ENCODE results near the gene ANKS6. TPM values are rescaled to one million over a fixed set of nuclear protein-coding genes. Genes with fewer than 3 reads are reported as not detected.

ANKS6 gene
- total RNA-seq, 3 donors from 2014 or later (not counting 1 experiment from before 2014, with no cell fraction given): 8.1 to 12.6 (median 10.5) TPM

DNA sequence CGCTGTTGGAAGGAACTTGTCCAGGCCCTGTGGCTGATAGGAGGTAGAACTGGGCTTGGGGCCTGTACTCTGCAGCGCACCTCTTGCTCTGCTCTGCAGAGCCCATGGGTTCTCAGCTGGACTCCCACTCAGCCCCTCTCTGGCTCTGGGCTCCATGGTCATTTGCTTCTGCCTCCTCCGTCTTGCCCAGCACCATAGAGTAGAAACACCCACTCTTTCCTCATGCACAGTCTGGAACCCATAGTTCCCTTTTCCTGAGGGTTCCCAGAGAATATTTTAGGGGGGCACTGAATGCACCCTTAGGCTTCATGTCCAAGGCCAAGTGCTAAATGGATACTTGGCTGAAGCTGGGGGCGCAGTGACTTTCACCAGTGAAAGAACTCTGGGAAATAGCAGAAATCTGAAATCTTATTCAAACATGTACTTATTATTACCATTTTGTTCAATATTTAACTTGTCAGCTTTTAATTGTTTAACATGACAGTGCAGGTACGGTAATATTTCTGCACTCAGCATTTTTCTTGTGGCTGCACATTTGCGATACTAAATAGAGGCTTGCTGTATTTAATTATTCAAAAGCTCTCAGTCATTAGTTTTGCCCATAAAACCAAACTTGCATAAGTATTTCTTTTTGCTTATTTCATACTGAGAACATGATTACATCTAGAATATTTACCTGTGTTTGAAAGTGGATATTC is 42.7 kb upstream of the ANKS6 start:
- H3K27me3 Mint-ChIP-seq (ENCODE audit: low read depth in 2 of 2): no peaks in the 10 kb centered on the region
- ATAC-seq (no peak), DNase-seq (no peak)
- H3K4me1 Mint-ChIP-seq: no peaks in the 10 kb centered on the region
- H3K36me3 Mint-ChIP-seq: peaks cover 8% of the 10 kb centered on the region
- intact Hi-C loops (cut with micrococcal nuclease): no loop called here
- no peaks in the 10 kb centered on the region for H3K4me1 ChIP-seq (ENCODE audit: control insufficient read depth, insufficient read depth, low read length)
- no peaks in the 10 kb centered on the region for H3K9me3 ChIP-seq (ENCODE audit: control insufficient read depth, insufficient read depth, low read length)
- 95% methylated on average over 6 of the region's 6 CpGs for WGBS (ENCODE audit: insufficient coverage)
- no peak overlapping the region for H3K27ac Mint-ChIP-seq
- H3K4me3 ChIP-seq (ENCODE audit: low read length): no peak overlapping the region
- H3K27me3 ChIP-seq (ENCODE audit: control insufficient read depth, insufficient read depth, low read length): no peaks in the 10 kb centered on the region
- no peaks in the 10 kb centered on the region for H3K36me3 ChIP-seq (ENCODE audit: control insufficient read depth, insufficient read depth, low read length)
- H3K27ac ChIP-seq (ENCODE audit: low read length): no peak overlapping the region
- no peak overlapping the region for H3K4me3 Mint-ChIP-seq
- no peaks in the 10 kb centered on the region for H3K9me3 Mint-ChIP-seq
- no peak for TF ChIP-seq CTCF (IDR thresholded peaks at IDR 0.05)

DNA sequence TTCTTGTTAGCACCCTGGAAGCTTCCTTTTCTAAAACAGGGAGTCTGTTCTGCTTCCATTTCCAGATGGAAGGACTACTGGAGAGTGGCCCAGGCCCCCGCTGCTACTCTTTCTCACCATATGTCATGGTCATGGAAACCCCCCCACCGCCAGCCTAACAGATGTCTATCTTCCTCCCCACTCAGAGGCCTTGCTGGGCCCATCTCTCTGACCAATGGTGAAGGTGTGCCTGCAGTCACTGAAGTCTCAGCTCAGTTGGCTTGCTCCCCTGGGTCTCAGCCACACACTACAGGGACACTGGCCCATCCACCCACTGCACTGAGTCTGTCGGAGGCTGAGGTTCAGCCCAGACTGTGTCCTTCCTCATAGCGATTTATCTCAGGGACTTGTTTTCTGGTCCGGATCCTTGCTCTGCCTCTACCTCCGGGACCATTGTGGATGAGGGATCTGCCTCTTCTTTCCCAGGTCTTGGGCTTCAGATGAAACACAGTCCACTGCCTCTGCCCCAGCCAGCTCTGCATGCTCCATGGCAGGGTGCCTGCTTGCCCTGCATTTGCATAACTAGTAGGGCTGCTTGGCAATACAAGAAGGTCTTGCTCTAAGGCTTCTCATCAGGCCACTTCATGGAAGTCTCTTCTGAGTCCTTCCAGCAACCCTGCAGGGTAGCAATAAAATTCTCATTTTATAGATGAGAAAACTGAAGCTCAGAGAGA is 42.0 kb upstream of the ANKS6 start:
- Mint-ChIP-seq H3K4me3 (no peak overlapping the region), H3K27ac (no peak overlapping the region), H3K36me3 (peaks cover 8% of the 10 kb centered on the region), H3K9me3 (no peaks in the 10 kb centered on the region), H3K4me1 (no peaks in the 10 kb centered on the region), H3K27me3 (ENCODE audit: low read depth in 2 of 2) (no peaks in the 10 kb centered on the region)
- TF ChIP-seq CTCF (IDR thresholded peaks at IDR 0.05): no peak
- no peak for DNase-seq
- ATAC-seq: no peak
- Histone ChIP-seq H3K27ac (ENCODE audit: low read length) (no peak overlapping the region), H3K4me3 (ENCODE audit: low read length) (no peak overlapping the region), H3K36me3 (ENCODE audit: control insufficient read depth, insufficient read depth, low read length) (no peaks in the 10 kb centered on the region), H3K27me3 (ENCODE audit: control insufficient read depth, insufficient read depth, low read length) (no peaks in the 10 kb centered on the region), H3K9me3 (ENCODE audit: control insufficient read depth, insufficient read depth, low read length) (no peaks in the 10 kb centered on the region), H3K4me1 (ENCODE audit: control insufficient read depth, insufficient read depth, low read length) (no peaks in the 10 kb centered on the region)
- intact Hi-C loops (cut with micrococcal nuclease): no loop called here
- WGBS (ENCODE audit: insufficient coverage): 97% methylated on average over 6 of the region's 6 CpGs

DNA sequence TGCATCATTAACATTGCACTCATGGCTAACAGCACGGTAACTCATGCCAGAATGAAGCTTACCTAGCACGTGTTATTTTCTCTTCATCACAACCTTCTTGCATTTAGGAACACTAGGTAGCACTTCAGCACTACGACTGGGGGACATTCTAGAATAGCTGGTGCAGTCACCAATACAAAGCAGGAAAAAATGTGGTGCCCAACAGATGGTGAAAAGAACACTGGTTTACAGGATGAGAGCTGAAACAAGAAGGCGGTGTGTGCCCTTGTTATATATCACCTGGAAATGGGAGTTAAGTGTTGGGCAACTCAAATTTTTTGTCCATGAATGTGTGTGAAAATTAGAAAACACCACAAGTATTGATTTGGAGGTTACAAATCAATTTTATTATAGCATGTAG is 41.2 kb upstream of the ANKS6 start:
- Mint-ChIP-seq H3K9me3 (no peaks in the 10 kb centered on the region), H3K4me3 (no peak overlapping the region), H3K4me1 (no peaks in the 10 kb centered on the region), H3K27me3 (ENCODE audit: low read depth in 2 of 2) (no peaks in the 10 kb centered on the region), H3K27ac (no peak overlapping the region), H3K36me3 (peaks cover 8% of the 10 kb centered on the region)
- Histone ChIP-seq H3K4me1 (ENCODE audit: control insufficient read depth, insufficient read depth, low read length) (no peaks in the 10 kb centered on the region), H3K4me3 (ENCODE audit: low read length) (no peak overlapping the region), H3K9me3 (ENCODE audit: control insufficient read depth, insufficient read depth, low read length) (no peaks in the 10 kb centered on the region), H3K27me3 (ENCODE audit: control insufficient read depth, insufficient read depth, low read length) (no peaks in the 10 kb centered on the region), H3K36me3 (ENCODE audit: control insufficient read depth, insufficient read depth, low read length) (no peaks in the 10 kb centered on the region), H3K27ac (ENCODE audit: low read length) (no peak overlapping the region)
- DNase-seq (no peak), ATAC-seq (no peak)
- TF ChIP-seq CTCF (IDR thresholded peaks at IDR 0.05): no peak
- intact Hi-C loops (cut with micrococcal nuclease): no loop called here
- 96% methylated on average over 4 of the region's 4 CpGs for WGBS (ENCODE audit: insufficient coverage)

All from natural killer cell (primary cell).